Ishikawa (cell line): ENCODE measurements around the gene CTXN3.

ENCODE experiments used
- CEBPB ChIP-seq: IDR thresholded peaks from 2 replicates; pipeline ENCODE4 v1.6.1; 2012
- CREB1 ChIP-seq: IDR thresholded peaks from 2 replicates; pipeline ENCODE4 v1.6.1; 2012; ENCODE audit warnings: low read depth
- EGR1 ChIP-seq: IDR thresholded peaks from 2 replicates; pipeline ENCODE4 v1.6.1; 2012
- EP300 ChIP-seq: IDR thresholded peaks from 2 replicates; pipeline ENCODE4 v1.6.1; 2012; ENCODE audit warnings: borderline replicate concordance
- FOXM1 ChIP-seq: IDR thresholded peaks from 2 replicates; pipeline ENCODE4 v1.6.1; 2012; ENCODE audit warnings: low read depth, borderline replicate concordance
- MAX ChIP-seq: IDR thresholded peaks from 2 replicates; pipeline ENCODE4 v1.6.1; 2012
- NFIC ChIP-seq: IDR thresholded peaks from 2 replicates; pipeline ENCODE4 v1.6.1; 2012
- REST ChIP-seq: IDR thresholded peaks from 2 replicates; pipeline ENCODE4 v1.6.1; 2012; ENCODE audit warnings: low read depth, mild to moderate bottlenecking
- TCF12 ChIP-seq: IDR thresholded peaks from 2 replicates; pipeline ENCODE4 v1.6.1; 2012; ENCODE audit warnings: low read depth
- USF1 ChIP-seq: IDR thresholded peaks from 2 replicates; pipeline ENCODE4 v1.6.1; 2012
- YY1 ChIP-seq: IDR thresholded peaks from 2 replicates; pipeline ENCODE4 v1.6.1; 2012; ENCODE audit warnings: low read depth
- ZBTB7A ChIP-seq: IDR thresholded peaks from 2 replicates; pipeline ENCODE4 v1.6.1; 2012; ENCODE audit warnings: low read depth

- TF ChIP-seq MAX: no peak
- TF ChIP-seq ZBTB7A: no peak
- TF ChIP-seq USF1: no peak
- no peak for TF ChIP-seq NFIC
- no peak for TF ChIP-seq CREB1
- TF ChIP-seq REST: no peak
- no peak for TF ChIP-seq FOXM1
- no peak for TF ChIP-seq EGR1
- no peak for TF ChIP-seq CEBPB
- no peak for TF ChIP-seq YY1
- TF ChIP-seq EP300: no peak
- TF ChIP-seq TCF12: no peak
These were observed 1.1 kb downstream of the CTXN3 start for GRCh38 chr5:127650022-127650421.
